GM19468 (cell line): ENCODE measurements around the gene SHANK2.
"Not testable (repeated sequence)": the region's sequence is repeated elsewhere in the genome, so short reads cannot be mapped to it uniquely, and the experiment has no call there.

Source experiments
- ATAC-seq: cut with Tn5 transposase; IDR thresholded peaks from one replicate; pipeline ENCODE4 v1.9.1; 2021; ENCODE audit warnings: mild to moderate bottlenecking, moderate library complexity, moderate number of reproducible peaks; ENCODE audit not compliant: unreplicated experiment; ENCODE audit errors: extremely low read depth

Gene SHANK2

DNA sequence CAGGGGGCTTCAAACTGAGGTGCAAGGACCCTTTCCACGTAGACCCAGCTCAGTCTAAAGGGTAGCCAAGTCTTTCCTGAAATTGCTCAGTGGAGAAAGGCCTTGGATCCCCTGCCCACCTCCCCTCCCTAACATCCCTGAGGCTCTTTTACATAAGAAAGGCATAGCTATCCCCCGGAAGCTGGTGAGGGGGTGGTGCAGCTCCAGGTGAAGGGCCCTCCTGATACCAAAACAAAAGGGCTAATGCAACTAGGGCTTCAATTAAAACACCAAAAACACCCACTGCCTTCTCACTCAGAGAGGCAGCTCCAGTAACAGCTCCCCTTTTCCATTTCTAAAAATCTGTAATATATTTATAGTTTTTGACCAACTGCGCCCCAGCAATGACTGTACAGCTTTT, 5.8 kb downstream of the SHANK2 start:
- no peak for ATAC-seq

DNA sequence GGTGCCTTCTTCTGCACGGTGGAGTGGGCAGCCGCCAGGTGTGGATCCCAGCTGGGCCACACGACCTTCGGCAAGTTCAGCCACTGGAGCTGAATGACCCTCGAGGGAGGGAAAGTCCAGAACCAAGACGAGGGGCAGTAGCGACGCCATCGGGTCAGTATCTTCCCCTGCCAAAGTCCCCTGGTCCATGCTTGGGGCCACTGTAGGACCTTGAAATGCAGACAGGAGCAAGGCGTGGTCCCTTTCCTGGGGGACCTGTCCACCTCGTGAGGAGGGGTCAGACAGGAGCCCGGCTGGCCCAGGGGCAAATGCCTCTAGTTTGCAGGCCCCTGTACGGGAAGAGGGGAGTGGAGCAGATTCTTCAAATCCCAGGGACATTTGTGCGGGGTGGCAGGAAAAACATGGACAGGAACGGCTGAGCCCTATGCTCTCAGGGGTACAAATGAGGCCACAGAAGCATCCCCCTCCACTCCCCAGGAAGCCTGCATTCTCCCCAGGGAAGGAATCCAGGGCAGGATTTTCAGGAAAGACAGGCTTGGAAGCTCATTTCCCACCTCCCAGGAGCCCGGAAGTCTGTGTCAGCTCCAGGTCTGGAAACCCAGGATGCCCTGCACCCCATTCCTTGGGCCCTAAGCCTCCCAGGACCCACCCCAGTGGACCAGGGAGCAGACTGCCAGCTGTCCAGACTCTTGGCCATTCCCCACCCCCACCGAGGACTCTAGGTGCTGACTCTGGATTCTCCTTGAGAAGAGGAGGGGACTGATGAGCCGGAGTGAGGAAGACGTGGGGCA, 6.6 kb downstream of the SHANK2 start:
- no peak for ATAC-seq

DNA sequence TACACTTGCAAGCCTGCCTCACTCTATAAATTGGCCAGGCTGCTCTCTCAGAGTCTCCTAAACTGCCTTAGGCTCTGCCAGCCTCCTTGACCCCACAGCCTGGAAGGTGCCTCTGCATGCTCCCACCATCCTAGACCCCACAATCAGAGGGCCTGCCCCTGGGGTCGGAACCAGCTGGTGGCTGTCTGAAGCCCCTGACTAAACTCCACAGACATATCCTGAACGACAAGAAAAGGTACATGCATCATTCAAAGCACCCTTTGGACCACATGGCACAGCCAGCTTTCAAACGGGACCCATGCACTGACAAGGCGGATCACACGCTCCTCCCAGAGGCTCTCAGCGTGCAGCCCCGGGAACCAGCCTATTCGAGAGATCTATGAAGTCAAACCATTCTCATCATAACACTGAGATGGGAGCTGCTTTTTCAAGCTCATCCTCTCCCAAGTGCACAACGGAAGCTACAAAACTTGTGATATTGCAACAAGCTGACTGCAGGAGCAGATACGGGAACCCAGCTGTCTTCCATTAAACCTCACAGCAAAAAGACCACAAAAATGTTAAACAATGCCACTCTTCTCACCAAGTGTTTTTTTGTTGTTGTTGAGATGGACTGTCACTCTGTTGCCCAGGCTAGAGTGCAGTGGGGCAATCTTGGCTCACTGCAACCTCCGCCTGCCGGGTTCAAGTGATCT, 8.1 kb downstream of the SHANK2 start:
- ATAC-seq: no peak

DNA sequence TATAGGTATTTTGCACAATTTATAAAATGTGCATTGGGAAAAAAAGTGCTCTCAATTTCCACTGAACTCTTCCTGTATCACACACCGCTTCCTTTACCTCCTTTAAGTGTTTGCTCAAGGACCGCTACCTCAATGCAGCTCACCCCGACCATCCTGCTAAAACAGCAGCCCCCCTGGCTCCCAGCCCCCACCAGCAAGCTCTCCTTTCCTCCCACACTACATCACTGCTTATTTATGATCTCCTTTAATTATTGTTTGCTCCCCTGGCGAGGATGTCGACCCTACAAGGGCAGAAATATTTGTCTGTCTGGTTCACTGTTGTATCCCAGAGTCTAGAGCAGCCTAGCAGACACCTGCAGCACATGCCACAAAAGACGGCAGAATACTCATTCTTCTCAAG, 10.0 kb downstream of the SHANK2 start:
- no peak for ATAC-seq

DNA sequence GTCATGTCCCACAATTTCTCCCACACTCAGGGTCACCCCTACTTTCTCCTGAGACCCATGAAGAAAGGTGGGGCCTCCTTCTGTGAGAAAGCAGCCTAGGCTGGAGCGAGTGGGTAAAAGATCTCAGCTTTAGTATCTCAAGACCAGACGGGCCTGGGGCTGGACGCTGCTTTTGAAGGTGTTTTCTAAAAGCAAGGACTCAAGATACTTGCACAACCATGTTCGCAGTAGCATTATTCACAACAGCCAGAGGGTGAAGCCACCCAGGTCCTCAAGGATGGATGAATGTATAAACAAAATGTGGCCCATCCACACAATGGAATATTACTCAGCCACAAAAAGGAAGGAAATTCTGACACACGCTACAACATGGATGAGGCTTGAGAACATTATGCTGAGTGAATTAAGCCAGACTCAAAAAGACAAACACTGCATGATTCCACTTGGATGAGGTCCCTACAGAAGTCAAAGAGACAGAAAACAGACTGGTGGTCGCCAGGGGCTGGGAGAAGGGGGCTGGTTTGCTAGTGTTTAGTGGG, 10.6 kb downstream of the SHANK2 start:
- no peak for ATAC-seq

DNA sequence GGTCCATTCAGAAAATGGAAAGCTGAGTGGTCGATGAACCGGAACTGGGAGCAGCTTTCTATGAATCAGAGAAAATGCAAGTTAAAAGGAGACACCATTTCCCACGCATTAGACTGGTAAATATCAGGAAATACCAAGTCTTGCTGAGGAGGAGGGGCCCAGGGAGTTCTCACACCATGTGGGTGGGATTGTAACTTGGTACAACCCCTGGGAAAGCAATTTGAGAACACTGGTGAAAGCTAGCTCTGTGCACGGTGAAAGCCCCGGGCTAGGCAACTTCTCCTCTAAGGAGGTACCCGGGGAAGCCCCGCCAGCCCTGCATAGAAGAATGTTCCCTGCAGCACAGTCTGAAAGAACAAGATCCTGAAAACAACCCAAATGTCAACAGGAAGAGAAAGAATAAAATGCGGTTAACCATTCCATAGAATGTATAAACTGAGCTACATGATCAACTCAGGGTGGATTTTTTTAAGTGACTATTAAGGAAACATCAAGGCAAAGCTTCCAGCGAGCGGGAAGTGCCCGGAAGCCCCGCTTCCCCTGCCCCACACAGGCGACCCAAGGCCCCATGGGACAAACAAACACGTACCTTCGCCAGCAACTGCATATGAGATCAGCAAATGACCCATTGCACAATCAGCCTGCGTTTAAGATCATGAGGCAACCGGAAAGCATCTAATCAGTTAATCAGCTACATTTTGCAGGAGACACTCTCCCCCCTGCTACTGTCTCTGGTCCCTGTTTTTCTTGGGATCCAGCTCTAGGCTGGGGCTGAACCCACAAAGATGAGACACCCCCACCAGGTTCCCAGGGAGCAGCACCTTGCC, 11.3 kb downstream of the SHANK2 start:
- ATAC-seq: no peak

DNA sequence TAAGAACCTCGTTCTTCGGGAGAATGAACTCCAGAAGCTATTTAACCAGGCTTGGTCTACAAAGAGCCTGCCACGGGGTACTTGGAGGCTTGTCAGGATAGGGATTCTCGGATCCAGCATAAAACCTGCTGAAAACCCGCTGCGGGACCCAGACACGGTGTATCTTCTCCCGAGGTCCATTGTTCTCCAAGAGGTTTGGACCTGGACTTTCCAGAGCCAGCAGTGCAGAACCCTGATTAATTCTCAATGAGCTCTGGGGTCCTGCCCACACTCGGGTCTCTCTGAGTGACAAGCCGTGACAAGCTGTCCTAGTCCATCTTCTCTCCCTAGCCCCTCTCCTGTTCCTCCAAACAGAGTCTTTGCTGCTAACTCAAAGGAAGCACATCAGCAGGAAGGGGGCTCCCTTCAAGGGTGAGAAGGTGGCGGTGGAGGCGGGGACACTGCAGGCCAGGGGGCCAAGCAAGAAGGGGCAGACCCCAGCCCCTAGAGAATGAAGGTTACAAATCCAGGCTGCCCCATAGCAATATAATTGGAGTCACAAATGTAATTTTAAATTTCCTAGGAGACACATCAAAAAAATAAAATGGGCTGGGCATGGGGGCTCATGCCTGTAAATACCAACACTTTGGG, 12.2 kb downstream of the SHANK2 start:
- no peak for ATAC-seq

GRCh38 chr11:71239581-71239980, 12.8 kb downstream of the SHANK2 start:
- no peak for ATAC-seq

- ATAC-seq: no peak
These were observed 13.4 kb downstream of the SHANK2 start for GRCh38 chr11:71238941-71239340.

- no peak for ATAC-seq
These were observed 14.0 kb downstream of the SHANK2 start for GRCh38 chr11:71238285-71238875.

DNA sequence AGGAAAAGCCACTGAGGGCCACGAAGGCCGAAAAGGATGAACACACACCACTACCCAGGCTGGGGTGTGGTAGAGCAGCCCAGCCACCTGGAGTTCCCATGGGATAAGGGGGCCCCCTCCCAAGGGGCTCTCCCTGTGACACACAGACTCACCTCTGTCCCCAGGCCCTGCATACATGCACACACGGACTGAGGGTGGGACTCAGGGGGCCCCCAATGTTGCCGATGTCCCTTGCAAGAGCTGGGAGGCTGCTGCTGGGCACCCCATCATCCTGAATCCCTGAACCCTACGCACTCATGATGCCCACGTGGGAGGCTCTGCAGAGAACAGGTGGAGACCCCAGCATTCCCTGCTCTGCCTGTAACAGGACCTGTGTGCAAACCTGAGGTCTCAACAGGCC, 14.5 kb downstream of the SHANK2 start:
- no peak for ATAC-seq

- no peak for ATAC-seq
These were observed 15.4 kb downstream of the SHANK2 start for GRCh38 chr11:71236836-71237475.

DNA sequence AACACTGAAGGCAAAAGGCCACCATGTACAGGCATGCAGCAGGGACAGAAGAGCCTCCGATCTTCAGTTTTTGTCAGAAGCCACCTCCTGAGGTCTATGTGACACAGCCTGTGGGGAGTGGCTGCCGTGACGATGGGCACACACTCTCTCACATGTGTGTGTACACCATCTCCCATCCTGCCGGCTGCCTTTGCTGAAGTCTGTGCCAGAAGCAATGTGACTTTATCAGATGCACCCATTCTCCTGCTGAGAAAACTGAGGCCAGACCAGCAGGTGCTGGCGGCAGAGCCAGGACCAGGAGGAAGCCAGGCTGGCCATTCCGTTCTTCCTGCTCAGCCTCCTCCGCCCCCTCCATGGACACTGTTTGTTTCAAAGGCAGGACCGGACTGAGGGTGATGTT, 16.7 kb downstream of the SHANK2 start:
- ATAC-seq: no peak

GRCh38 chr11:71233896-71234852, 18.2 kb downstream of the SHANK2 start:
- ATAC-seq: not testable (repeated sequence)

DNA sequence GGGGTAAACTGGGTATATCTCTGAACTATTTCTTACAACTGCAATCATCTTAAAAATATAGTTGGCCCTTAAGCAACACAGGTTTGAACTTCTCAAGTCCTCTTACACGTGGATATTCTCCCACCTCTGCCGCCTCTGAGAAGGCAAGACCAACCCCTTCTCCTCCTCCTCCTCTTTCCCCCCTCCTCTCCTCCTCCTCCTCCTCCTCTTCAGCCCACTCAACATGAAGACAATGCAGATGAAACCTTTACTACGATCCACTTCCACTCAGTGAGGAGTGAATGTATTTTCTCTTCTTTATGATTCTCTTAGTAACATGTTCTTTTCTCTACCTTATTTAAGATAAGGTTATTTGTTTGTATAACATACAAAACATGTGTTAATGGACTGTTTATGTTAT, 20.0 kb downstream of the SHANK2 start:
- ATAC-seq: no peak

GRCh38 chr11:71228961-71229360, 23.4 kb downstream of the SHANK2 start:
- ATAC-seq: no peak

DNA sequence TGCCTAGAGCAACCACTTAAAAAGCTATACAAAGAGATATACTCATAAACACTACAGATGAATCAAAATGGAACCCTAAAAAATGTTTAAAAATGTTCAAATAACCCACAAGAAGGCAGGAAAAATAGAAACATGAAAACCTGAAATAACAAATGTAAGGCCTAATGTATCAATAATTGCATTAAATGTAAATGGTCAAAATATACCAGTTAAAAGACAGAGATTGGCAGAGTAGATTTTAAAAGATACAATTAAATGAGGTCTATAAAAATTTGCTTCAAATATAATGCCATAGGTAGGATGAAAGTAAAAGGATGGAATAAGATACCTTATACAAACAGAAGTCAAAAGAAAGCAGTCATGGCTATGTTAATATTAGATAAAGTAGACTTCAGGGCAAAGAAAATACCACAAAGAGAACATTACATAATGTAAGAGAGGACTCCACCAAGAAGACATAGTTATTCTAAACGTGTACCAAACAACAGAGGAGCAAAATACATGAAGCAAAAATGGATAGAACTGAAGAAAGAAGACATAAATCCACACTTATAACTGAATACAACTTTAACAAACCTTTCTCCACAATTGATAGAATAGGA, 25.2 kb downstream of the SHANK2 start:
- ATAC-seq: no peak
